MM.1S (cell line): ENCODE results near the gene TNFRSF8.

Experiments
- DNase-seq: peaks from one replicate; pipeline ENCODE4 v3.0.0-alpha.2; 2015
- H2AFZ ChIP-seq: fragments of 300-600 bp; sonication (generic); 2 replicates; pipeline ENCODE4 v1.6.0; 2016; ENCODE audit warnings: antibody characterized with exemption, low read length
- H3F3A ChIP-seq: fragments of 300-600 bp; sonication (generic); 2 replicates; pipeline ENCODE4 v1.6.1; 2016; ENCODE audit warnings: mild to moderate bottlenecking, antibody characterized with exemption, low read length, moderate library complexity, mixed read lengths; ENCODE audit not compliant: insufficient read depth
- H3K27ac ChIP-seq: fragments of 300-600 bp; sonication (generic); 2 replicates; pipeline ENCODE4 v1.5.1; 2016; ENCODE audit warnings: mild to moderate bottlenecking, low read length
- H3K27me3 ChIP-seq: fragments of 300-600 bp; sonication (generic); replicated peaks from 2 replicates; pipeline ENCODE4 v1.6.0; 2016; ENCODE audit warnings: low read length; ENCODE audit not compliant: insufficient read depth
- H3K36me3 ChIP-seq: fragments of 300-600 bp; sonication (generic); replicated peaks from 2 replicates; pipeline ENCODE4 v1.6.1; 2016; ENCODE audit warnings: mild to moderate bottlenecking, low read length, mixed read lengths; ENCODE audit not compliant: insufficient read depth
- H3K4me1 ChIP-seq: fragments of 300-600 bp; sonication (generic); 2 replicates; pipeline ENCODE4 v1.6.1; 2016; ENCODE audit warnings: low read length, mixed read lengths
- H3K4me2 ChIP-seq: fragments of 300-600 bp; sonication (generic); 2 replicates; pipeline ENCODE4 v1.6.0; 2016; ENCODE audit warnings: low read depth, low read length
- H3K4me3 ChIP-seq: fragments of 300-600 bp; sonication (generic); 2 replicates; pipeline ENCODE4 v1.5.1; 2016; ENCODE audit warnings: low read length, mixed read lengths
- H3K79me2 ChIP-seq: fragments of 300-600 bp; sonication (generic); 2 replicates; pipeline ENCODE4 v1.6.1; 2016; ENCODE audit warnings: mixed run types, low read length, mixed read lengths
- H3K9ac ChIP-seq: fragments of 300-600 bp; sonication (generic); 2 replicates; pipeline ENCODE4 v1.6.1; 2016; ENCODE audit warnings: low read length, mixed read lengths
- H3K9me2 ChIP-seq: fragments of 300-600 bp; sonication (generic); replicated peaks from 2 replicates; pipeline ENCODE4 v1.6.1; 2016; ENCODE audit warnings: mild to moderate bottlenecking, low read length, mixed read lengths; ENCODE audit not compliant: insufficient read depth
- H3K9me3 ChIP-seq: fragments of 300-600 bp; sonication (generic); replicated peaks from 2 replicates; pipeline ENCODE4 v1.6.1; 2016; ENCODE audit warnings: mild to moderate bottlenecking, low read length, mixed read lengths; ENCODE audit not compliant: insufficient read depth
- H4K20me1 ChIP-seq: fragments of 300-600 bp; sonication (generic); 2 replicates; pipeline ENCODE4 v1.6.1; 2016; ENCODE audit warnings: mild to moderate bottlenecking, low read length, moderate library complexity, mixed read lengths; ENCODE audit not compliant: insufficient read depth
- EZH2 ChIP-seq: fragments of 300-600 bp; sonication (generic); optimal IDR thresholded peaks from 2 replicates; pipeline ENCODE3; 2017; ENCODE audit warnings: low read depth, mild to moderate bottlenecking, antibody characterized with exemption, low read length, mixed read lengths
- EZH2phosphoT487 ChIP-seq: fragments of 300-600 bp; sonication (generic); IDR thresholded peaks from 2 replicates; pipeline ENCODE4 v1.6.1; 2018; ENCODE audit warnings: antibody characterized with exemption, low read length
- TF ChIP-seq, protein P1 (sequence below): fragments of 300-600 bp; sonication (generic); IDR thresholded peaks from 2 replicates; pipeline ENCODE4 v1.5.1; 2016; ENCODE audit warnings: antibody characterized with exemption, low read length, mixed read lengths

TNFRSF8 gene

GRCh38 chr1:12191242-12192032 lies 128.3 kb downstream of the TNFRSF8 start:
- Histone ChIP-seq H3K36me3 (no peaks in the 10 kb centered on the region), H3K27me3 (no peaks in the 10 kb centered on the region), H3K4me2 (no peak overlapping the region), H4K20me1 (no peaks in the 10 kb centered on the region), H3K4me1 (no peaks in the 10 kb centered on the region), H3K9ac (no peak overlapping the region), H2AFZ (no peak overlapping the region), H3K9me2 (no peaks in the 10 kb centered on the region), H3K4me3 (no peak overlapping the region), H3K79me2 (no peaks in the 10 kb centered on the region), H3K27ac (no peak overlapping the region), H3K9me3 (no peaks in the 10 kb centered on the region), H3F3A (no peaks in the 10 kb centered on the region)
- TF ChIP-seq EZH2phosphoT487: no peak
- TF ChIP-seq EZH2: no peak
- TF ChIP-seq, protein P1, sequence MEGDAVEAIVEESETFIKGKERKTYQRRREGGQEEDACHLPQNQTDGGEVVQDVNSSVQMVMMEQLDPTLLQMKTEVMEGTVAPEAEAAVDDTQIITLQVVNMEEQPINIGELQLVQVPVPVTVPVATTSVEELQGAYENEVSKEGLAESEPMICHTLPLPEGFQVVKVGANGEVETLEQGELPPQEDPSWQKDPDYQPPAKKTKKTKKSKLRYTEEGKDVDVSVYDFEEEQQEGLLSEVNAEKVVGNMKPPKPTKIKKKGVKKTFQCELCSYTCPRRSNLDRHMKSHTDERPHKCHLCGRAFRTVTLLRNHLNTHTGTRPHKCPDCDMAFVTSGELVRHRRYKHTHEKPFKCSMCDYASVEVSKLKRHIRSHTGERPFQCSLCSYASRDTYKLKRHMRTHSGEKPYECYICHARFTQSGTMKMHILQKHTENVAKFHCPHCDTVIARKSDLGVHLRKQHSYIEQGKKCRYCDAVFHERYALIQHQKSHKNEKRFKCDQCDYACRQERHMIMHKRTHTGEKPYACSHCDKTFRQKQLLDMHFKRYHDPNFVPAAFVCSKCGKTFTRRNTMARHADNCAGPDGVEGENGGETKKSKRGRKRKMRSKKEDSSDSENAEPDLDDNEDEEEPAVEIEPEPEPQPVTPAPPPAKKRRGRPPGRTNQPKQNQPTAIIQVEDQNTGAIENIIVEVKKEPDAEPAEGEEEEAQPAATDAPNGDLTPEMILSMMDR: no peak
- DNase-seq: no peak
